ENCODE measurements around the gene CORO2B.
"Not testable (repeated sequence)": the region's sequence is repeated elsewhere in the genome, so short reads cannot be mapped to it uniquely, and the experiment has no call there.

Gene CORO2B

DNA sequence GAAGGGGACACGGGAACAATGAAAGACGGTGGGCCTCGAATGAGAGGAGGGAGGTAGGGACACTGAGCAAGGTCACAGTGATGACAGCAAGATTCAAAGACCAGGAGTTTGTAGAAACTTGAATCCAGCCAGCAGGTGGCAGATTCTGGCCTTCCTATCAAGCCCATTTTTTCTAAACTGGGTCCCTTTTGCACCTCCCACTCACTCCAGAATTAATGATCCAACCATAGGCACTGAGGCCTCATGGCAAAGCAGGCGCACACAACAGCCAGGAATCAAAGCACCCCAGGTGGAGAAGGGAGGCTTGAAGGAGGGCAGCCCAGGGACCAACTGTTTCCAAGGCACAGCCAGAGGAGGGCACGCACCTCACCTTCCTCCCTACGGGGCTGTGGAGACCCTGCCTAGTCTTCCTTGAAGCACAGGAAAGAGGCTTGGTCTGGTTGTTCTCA is 151.7 kb downstream of the CORO2B start:
- no peak for DNase-seq (ENCODE audit: low read depth, low spot score)

DNA sequence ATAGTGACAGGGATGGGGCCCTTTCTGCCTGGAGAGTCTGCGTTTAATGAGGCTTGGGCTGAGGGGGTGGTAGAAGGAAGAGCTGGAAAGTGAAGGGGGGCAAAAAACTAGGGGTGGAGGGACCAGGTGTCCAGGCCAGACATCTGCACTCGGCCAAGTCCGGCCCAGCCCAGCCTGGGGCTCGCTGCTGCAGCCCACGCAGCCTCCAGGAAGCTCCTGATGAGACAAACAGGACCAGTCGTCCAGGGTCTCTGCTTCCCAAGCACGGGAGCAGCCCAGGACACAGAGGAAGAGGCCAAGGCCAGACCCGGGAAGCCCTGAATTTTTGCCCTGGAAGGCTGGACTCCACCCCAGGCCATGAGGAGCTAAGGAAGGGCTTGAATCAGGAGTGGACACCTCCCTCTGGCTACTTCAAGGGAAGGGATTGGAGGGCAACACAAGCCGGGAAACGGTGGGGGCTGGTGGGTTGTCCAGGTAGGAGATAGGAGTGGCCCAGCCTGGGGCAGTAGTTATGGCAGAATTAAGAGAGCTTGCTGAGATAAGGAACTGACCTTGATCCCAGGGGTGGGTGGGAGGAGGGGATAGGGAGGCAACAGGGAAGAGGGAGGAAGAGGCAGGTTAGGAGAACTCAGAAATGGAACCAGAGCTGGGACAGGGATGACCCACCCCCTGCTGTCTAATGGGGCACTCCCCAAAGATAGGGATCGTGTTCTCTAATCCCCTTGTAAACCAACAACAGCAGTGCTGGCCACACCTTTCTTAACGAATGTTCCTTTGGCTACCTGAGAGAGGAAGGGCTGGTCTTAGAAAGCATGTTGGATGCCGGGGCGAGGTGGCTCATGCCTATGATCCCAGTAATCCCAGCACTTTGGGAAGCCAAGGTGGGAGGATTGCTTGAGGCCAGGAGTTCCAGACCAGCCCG is 152.4 kb downstream of the CORO2B start:
- no peak for DNase-seq (ENCODE audit: low read depth, low spot score)

DNA sequence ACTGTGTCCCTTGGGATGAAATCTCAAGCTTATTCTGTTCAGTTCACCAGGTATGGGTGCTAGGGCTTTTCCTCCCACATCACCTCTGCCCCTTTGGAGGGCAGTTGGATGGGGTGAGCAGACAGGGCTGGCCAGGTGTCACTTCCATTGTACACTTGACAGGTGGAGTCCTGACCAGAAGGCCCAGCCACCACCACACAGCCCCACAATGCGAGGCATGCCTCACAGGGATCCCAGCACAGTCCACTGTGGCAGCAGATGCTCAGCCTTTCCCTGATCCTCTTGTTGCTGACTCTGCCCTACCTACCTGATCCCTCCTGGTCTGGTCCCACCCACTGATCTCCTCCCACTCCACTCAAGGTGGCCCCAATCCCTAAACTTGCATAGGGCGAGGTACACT is 153.7 kb downstream of the CORO2B start:
- no peak for DNase-seq (ENCODE audit: low read depth, low spot score)

DNA sequence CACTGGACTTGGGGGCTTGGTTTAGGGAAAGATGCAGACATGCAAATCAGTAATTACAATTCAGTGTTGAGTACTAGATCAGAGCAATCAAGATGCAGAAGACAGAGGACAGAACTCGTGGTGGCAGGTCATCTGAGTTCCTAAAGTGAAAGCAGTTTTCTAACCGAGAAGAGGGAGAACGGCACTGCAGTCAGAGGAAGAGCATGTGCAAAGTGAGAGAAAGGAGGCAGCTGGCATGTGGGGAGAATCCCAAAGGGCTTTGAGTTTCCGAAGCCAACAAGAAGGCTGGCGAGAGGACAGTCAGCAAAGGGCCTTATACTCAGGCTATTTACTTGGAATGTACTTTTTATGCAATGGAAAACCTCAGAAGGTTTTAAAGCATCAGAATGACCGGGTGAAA is 154.9 kb downstream of the CORO2B start:
- no peak for DNase-seq (ENCODE audit: low read depth, low spot score)

DNA sequence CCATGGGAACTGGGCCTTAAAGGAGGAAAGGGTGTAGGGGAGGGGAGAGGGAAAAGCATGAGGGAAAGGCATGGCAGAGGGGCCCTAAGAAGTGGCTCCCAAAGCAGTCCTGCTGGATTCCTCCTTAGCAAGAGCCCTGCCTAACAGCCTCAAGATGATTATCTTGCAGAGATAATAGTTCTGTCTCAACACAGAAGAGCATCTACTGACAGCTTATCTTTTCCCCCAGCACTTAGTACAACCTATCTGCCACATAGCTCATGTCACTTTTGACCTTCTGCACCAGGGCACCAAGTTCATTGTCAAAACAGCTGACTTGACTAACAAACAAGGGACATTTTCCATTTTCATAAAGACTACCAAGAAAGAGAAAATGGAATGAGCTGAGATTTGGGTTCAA is 155.6 kb downstream of the CORO2B start:
- DNase-seq (ENCODE audit: low read depth, low spot score): no peak

DNA sequence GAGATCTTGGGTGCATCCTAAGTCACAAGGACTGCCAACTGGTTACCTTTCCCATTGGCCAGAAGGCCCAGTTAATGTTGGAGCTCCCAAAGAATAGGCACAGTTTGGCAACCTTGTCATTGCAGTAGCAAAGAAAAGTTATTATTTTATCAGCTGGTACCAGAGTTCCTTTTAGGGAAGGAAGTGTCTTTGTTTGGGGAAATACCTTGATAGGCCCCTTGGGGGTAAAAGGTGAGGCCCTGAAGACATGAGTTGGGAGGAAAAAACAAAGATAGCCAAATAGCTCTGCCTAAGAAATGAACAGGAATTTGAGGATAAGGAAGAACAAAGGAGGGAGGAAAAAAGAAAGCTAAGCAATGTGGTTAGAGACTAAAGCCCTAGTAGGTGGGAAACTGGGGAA is 156.1 kb downstream of the CORO2B start:
- no peak for DNase-seq (ENCODE audit: low read depth, low spot score)

DNA sequence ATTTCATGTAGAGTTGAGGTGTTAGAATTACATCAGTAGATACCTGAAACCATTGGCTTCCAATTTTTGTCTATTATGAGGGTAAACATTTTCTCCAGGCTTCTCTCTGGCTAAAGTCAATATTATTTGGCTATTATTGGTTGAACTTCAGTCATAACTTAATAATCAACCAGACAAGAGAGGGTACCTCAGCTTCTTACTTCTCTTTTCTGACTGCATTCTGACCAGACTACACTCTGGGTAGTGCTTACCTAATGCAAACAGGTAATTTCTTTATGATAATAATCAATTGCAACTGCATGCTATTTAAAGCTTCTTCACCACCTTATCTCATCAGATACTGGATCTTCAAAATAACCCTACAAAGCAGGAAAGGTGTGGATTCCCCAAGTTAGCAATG is 156.8 kb downstream of the CORO2B start:
- DNase-seq (ENCODE audit: low read depth, low spot score): no peak

DNA sequence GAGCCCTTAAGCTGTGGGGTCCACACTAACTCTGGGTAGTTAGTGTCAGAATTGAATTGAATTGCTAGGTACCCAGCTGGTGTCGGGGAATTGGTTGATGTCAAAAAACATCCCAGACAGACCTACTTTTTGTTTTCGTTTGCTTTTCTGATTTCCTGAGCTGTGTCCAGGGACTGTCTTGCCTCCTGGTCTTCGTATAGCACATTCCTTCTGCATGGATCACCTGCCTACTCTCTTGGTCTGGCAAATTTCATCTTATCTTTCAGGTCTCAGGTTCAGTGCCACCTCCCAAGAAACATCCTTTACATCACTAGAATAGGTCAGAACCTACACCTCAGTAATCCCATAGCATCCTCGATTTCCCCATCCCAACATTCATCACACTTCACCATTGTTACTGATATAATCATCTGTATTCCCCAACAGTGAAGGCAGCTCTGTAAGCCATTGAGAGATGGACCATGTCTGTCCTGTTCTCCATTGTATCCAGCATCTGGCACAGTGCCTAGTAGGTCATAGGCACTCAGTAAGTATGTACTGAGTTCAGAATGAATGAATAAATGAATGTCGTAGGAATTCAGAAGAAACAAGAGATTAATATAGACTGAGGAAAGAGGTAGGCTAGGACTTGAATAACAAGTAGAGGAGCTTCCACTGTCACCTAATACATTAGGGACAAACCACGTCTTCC is 160.7 kb downstream of the CORO2B start:
- DNase-seq (ENCODE audit: low read depth, low spot score): no peak

DNA sequence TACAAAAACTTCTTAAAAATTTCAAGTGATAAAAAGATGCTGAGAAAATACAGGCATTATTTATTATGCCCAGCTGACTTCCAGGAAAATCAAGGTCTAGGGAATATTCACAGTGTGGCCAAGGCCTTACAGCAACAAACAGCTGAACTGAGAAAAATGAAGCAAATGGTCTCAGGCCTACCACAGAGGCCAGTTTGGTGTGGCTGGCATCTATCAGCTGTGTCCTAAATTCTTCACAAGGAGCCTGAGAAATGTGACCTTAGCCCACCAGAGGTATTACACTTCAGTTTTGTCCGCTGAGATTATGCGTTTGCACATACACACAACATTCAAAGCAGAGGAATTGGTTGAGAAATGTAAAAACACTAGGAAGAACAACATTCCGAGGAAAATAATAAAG is 164.5 kb downstream of the CORO2B start:
- DNase-seq (ENCODE audit: low read depth, low spot score): no peak

DNA sequence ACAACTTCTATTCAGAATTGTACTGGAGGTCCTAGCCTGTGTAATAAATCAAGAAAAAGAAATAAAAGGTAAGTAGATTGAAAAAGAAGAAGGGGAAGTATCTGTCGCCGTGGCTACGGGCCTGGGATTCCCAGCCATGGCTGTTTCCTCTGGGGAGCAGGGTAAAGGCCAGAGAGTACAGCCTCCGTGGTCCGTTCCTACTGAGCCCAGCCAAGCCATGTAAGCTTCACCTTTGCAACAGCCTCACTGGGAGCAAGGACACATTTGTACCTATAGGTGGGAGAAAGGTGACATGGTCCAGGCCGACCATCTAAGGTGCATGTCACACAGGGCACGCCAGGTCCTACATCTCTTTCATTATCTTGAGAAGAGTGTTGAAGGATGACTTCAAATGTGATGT is 170.6 kb downstream of the CORO2B start:
- DNase-seq (ENCODE audit: low read depth, low spot score): no peak

DNA sequence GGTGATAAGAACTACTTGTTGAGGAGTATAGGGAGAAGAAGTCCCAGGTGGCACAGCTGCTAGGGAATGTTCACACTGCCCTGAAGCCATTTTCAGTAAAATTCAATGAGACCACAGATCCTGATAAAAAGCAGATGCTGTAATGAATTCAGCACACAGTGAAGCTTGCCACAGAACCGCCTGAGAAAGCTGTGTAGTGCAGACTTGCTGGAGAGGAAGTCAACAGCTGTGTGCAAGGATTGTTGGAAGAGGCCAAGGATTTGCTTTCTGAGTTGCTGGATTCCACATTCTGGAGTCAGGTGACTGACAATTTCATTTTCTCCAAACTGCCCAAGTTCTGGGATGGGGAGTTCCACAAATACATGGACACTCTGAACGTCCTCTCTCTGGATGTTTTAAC is 171.0 kb downstream of the CORO2B start:
- no peak for DNase-seq (ENCODE audit: low read depth, low spot score)

DNA sequence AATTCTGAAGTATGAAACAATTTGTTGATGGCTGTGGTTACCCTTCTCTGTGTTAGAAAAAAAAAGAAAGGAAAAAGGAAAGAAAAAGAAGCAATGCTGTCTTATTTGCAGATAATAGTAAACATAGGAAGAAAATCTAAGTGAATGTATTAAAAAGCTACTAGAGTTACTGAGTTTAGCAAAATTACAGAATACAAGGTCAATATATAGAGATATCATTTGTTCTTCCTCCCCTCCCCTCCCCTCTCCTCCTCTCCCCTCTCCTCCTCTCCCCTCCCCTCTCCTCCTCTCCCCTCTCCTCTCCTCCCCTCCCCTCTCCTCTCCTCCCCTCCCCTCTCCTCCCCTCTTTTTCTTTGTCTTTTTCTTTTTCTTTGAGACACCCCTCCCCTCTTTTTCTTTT is 172.8 kb downstream of the CORO2B start:
- DNase-seq (ENCODE audit: low read depth, low spot score): no peak

DNA sequence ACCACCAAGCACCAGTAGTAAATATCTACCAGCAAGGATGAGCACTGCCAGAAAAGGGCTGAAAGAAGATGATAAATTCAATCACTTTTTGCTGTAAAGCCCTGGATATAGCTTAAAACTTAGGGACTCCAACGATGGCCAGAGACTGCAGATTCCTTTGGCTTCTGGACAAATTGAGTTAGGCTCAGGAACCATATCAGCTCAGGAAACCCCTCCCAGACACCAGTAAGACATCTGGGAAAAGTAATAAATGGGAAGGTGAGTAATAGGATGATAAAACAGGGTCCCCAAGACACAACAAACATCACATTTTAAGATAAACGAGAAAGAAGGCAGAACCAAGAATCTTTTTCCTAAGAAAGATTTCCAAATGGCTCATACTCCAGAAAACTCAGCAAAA is 176.9 kb downstream of the CORO2B start:
- no peak for DNase-seq (ENCODE audit: low read depth, low spot score)

DNA sequence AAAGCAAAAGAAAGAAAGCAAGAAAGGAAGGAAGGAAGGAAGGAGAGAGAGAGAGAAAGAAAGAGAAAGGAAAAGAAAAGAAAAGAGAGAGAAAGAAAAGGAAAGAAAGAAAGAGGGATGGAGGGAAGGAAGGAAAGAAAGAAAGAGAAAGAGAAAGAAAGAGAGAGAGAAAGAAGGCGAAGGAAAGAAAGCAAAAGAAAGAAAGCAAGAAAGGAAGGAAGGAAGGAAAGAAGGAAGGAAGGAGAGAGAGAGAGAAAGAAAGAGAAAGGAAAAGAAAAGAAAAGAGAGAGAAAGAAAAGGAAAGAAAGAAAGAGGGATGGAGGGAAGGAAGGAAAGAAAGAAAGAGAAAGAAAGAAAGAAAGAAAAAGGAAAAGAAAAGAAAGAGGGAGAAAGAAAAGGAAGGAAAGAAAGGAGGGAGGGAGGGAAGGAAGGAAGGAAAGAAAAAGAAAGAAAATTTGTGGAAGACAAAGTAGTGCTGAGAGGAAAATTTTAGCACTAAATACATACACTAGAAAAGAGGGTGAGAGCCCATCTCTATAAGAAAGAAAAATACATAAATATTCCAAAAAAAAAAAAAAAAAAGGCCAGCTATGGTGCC is 181.3 kb downstream of the CORO2B start:
- DNase-seq (ENCODE audit: low read depth, low spot score): not testable (repeated sequence)

DNA sequence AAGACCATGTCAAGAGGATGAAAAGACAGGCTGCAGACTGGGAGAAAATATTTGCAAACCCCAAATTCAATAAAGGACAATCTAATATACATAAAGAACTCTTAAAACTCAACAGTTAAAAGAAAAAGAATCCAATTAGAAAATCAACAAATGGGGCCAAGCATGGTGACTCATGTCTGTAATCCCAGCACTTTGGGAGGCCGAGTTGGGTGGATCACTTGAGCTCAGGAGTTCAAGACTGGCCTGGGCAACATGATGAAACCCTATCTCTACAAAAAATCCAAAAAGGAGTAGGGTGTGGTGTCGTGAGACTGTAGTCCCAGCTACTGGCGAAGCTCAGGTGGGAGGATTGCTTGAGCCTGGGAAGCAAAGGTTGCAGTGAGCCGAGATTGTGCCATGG is 184.3 kb downstream of the CORO2B start:
- DNase-seq (ENCODE audit: low read depth, low spot score): no peak

DNA sequence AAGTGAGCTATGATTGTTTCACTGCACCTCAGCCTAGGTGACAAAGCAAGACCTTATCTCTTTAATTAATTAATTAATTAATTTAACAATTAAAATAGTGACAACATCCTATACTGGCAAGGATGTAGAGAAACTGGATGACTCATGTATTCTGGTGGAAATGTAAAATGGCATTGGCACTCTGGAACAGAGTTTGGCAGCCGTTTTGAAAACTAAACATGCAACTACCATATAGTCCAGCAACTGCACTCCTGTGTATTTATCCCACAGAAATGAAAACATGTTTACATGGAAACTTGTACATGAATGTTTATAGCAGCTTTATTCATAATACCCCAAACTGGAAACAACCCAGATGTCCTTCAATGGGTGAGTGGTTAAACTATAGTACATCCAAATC is 185.3 kb downstream of the CORO2B start:
- no peak for DNase-seq (ENCODE audit: low read depth, low spot score)

DNA sequence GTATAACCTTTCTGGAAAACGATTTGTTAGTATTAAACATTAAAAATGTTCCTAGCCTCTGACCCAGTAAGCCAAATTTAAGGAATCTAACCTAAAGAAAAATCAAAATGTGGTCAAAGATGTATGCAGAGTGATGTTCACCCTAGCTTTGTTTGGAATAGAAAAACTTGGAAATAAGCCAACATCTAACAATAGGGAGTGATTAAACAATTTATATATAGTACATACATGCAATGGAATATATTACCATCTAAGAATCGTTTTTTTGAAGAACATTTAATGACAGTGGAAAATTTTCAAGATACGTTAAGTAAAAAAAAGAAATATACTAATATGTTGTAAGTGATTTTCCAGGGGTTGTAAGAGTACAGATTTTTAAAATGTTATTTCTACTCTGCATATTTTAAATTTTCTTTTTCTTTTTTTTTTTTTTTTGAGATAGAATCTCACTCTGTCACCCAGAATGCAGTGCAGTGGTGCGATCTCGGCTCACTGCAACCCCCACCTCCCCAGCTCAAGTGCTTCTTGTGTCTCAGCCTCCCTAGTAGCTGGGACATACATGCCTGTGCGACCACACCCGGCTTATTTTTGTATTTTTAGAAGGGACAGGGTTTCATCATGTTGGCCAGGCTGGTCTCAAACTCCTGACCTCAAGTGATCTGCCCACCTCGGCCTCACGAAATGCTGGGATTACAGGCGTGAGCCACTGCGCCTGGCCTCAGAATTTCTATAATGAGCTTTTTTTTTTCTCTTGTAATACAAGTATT is 187.0 kb downstream of the CORO2B start:
- DNase-seq (ENCODE audit: low read depth, low spot score): no peak

DNA sequence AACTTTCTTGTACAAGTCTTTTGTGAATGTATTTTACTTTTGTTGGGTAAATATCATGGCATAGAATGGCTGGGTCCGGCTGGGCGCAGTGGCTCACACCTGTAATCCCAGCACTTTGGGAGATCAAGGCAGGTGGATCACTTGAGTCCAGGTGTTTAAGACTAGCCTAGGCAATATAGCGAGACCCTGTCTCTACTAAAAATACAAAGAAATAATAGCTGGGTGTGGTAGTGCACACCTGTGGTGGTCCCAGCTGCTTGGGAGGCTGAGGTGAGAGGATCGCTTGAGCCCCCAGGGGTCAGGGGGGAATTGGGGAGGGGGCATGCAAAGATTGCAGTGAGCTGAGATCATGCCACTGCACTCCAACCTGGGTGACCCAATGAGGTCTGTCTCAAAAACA is 189.0 kb downstream of the CORO2B start:
- DNase-seq (ENCODE audit: low read depth, low spot score): no peak

DNA sequence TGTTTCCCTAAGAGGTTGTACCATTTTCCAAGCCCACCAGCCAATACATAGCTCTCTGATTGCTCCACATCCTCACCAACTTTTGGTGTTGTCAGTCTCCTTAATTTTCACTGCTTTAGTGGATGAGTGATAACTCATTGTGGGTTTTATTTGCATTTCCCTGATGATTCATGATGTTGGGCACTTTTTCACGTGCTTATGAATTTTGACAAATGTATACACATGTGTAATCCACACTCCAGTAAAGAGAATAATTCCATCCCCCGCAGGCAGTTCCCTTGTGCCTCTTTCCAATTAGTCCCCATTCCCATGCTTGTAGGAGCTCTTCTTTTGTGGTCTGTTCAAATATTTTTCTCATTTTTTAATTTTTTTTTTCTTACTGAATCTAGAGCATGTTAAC is 189.5 kb downstream of the CORO2B start:
- no peak for DNase-seq (ENCODE audit: low read depth, low spot score)

DNA sequence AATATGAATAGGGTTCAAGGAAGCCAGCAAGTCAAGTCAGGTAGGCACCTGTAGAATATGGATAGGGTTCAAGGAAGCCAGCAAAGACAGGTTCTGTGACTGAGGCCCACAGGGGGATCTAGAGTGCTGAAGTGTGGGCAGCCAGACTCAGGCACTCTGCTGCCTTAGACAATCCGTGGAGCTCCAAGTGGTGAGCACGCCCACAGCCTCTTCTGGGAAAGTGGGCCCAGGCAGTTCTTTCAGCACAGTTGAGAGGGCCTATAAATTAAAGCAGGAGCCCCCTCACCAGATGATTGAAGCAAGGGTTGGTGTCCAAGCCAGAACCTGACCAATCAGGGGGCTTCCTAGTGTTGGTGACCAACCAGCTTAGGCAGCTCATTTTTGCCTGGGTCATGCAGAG is 190.9 kb downstream of the CORO2B start:
- no peak for DNase-seq (ENCODE audit: low read depth, low spot score)

DNA sequence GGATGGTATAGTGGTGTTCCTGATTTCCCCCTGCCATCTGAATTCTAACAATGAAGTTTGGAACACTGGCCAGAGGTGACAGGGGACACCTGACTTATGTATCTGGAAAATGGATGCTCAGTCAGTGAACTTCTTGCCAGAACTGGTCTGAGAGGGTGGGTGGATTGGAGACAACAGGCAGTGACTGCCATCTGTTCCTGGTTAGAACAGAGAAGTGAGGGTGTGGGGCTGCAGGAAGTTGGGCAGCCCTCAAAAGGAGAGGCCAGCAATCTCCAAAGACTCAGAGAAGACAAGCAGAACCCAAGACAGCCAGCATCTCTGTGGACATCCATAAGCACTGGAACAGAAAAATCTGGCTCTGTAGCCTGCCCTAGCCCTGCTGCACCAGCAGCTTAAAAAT is 191.4 kb downstream of the CORO2B start:
- DNase-seq (ENCODE audit: low read depth, low spot score): no peak

DNA sequence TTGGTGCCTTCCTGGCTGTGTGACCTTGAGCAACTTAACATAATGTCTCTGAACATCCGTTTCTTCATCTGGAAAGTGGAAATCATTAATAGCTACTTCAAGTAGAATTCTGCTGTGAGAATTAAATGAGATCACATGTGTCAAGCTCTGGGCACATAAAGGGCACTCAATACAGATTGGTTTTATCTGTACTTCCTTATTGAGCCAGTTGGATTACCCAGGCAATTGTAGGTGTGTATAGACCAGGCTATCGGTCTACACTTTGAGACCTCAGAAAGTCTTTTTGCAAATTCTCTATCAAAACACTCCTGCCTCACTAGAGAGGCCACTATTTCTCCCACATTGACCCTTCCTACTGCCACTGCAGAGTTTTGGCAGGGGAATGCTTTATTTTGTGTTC is 194.2 kb downstream of the CORO2B start:
- no peak for DNase-seq (ENCODE audit: low read depth, low spot score)
